Body of pancreas (tissue), 4 donors: ENCODE measurements around the gene NUSAP1.

Source experiments
- CTCF ChIP-seq, 7 experiments: fragments of 450-650 bp in 4 of 7; fragments of 200-600 bp in 3 of 7; sonication (generic) in 3 of 7; IDR thresholded peaks; one replicate each; pipeline ENCODE4 v1.5.1; 2016 to 2019; ENCODE audit warnings: antibody characterized with exemption in 7 of 7
- POLR2A ChIP-seq, 3 donors: fragments of 450-650 bp; IDR thresholded peaks; one replicate each; pipeline ENCODE4 v1.6.1; 2016; ENCODE audit warnings: antibody characterized with exemption in 3 of 3, mild to moderate bottlenecking in 2 of 3

- no peak for TF ChIP-seq CTCF (IDR thresholded peaks at IDR 0.05)
- TF ChIP-seq POLR2A (IDR thresholded peaks at IDR 0.05): no peak
These were observed 413 bp downstream of the NUSAP1 start for GRCh38 chr15:41333026-41333562.
